Measurements from ENCODE around the gene SWSAP1. TPM values are rescaled to one million over a fixed set of nuclear protein-coding genes. Genes with fewer than 3 reads are reported as not detected.

The SWSAP1 gene
- total RNA-seq, 1 experiment from 2014 or later = 1.4 TPM

DNA sequence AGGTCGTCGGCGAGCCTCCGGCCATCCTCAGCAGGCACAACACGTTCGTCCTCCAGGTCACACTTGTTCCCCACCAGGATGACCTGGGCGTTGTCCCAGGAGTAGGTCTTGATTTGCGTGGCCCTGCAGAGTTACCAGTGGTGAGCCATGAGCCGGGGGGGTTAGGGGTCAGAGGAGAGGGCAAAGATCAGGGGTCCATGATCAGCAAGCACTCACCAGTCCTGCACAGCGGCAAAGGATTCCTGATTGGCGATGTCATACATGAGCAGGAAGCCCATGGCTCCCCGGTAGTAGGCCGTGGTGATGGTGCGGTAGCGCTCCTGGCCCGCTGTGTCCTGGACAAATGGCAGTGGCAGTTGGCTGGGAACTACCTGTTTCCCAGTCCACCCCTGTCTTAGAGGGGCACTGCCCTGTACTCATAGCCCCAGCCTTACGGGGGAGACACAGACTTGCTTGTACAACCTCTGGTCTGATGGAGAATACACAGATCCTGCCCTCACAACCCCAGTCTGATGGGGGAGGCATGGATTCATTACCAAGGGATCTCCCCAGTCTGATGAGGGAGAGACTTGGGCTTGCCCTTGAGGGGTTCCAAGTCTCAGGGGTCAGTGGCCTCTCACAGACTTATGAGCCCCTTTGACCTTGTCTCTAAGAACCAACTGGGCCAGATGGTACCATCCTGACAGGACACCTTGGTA lies 38.9 kb upstream of the SWSAP1 start:
- POLR2A ChIA-PET = no interaction called here
- H3K36me3 Mint-ChIP-seq (ENCODE audit: insufficient read depth, unreplicated experiment) = peaks cover 66% of the 10 kb centered on the region
- CTCF ChIA-PET = interaction anchor here (0.6 kb wide), 1 partner anchor 45 kb away, joined by 3 read pairs; no protein-coding TSS in a partner anchor
- H3K4me3 Mint-ChIP-seq (ENCODE audit: unreplicated experiment) = no peak overlapping the region
- H3K27ac Mint-ChIP-seq (ENCODE audit: low read depth, unreplicated experiment) = no peak overlapping the region
- H3K9me3 Mint-ChIP-seq (ENCODE audit: unreplicated experiment) = no peaks in the 10 kb centered on the region
- peaks cover 13% of the 10 kb centered on the region for H3K4me1 Mint-ChIP-seq (ENCODE audit: insufficient read depth, unreplicated experiment)
- TF ChIP-seq, protein P1, sequence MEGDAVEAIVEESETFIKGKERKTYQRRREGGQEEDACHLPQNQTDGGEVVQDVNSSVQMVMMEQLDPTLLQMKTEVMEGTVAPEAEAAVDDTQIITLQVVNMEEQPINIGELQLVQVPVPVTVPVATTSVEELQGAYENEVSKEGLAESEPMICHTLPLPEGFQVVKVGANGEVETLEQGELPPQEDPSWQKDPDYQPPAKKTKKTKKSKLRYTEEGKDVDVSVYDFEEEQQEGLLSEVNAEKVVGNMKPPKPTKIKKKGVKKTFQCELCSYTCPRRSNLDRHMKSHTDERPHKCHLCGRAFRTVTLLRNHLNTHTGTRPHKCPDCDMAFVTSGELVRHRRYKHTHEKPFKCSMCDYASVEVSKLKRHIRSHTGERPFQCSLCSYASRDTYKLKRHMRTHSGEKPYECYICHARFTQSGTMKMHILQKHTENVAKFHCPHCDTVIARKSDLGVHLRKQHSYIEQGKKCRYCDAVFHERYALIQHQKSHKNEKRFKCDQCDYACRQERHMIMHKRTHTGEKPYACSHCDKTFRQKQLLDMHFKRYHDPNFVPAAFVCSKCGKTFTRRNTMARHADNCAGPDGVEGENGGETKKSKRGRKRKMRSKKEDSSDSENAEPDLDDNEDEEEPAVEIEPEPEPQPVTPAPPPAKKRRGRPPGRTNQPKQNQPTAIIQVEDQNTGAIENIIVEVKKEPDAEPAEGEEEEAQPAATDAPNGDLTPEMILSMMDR (IDR thresholded peaks at IDR 0.05; ENCODE audit: unreplicated experiment) = no peak
- H3K27me3 Mint-ChIP-seq (ENCODE audit: insufficient read depth, unreplicated experiment) = no peaks in the 10 kb centered on the region
- BruUV-seq (replicated peaks) = no TSS peak
- intact Hi-C loops (cut with micrococcal nuclease) = no loop called here
- DNase-seq (ENCODE audit: unreplicated experiment) = no peak

DNA sequence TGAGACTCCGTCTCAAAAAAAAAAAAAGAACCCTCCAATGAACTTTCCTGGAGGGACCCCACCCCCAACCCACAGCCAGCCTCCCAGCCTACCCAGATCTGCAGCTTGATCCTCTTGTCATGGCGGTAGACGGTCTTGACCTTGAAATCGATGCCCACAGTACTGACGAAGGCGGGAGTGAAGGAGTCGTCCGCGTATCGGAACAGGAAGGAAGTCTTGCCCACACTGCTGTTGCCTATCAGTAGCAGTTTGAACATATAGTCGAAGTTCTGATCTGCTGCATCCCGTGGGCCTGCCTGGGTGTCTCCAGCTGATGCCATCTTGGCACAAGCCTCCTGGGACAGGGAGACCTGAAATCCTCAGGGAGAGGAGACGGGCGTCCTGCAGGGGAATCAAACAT lies 37.4 kb upstream of the SWSAP1 start:
- intact Hi-C loops (cut with micrococcal nuclease) = no loop called here
- Mint-ChIP-seq H3K4me3 (ENCODE audit: unreplicated experiment) (no peak overlapping the region), H3K27ac (ENCODE audit: low read depth, unreplicated experiment) (no peak overlapping the region), H3K4me1 (ENCODE audit: insufficient read depth, unreplicated experiment) (peaks cover 13% of the 10 kb centered on the region), H3K9me3 (ENCODE audit: unreplicated experiment) (no peaks in the 10 kb centered on the region), H3K36me3 (ENCODE audit: insufficient read depth, unreplicated experiment) (peaks cover 73% of the 10 kb centered on the region), H3K27me3 (ENCODE audit: insufficient read depth, unreplicated experiment) (no peaks in the 10 kb centered on the region)
- BruUV-seq (replicated peaks) = no TSS peak
- POLR2A ChIA-PET = interaction anchor here (0.8 to 4.0 kb wide), 3 partner anchors 10 to 222 kb away, joined by 3 to 43 read pairs (median 13); partner anchors contain the start of genes CCDC159, ELOF1, SWSAP1 and TMEM205
- TF ChIP-seq, protein P1 (IDR thresholded peaks at IDR 0.05; ENCODE audit: unreplicated experiment) = no peak
- DNase-seq (ENCODE audit: unreplicated experiment) = no peak
- CTCF ChIA-PET = interaction anchor here (0.8 kb wide), 1 partner anchor 1500 kb away, joined by 4 read pairs; no protein-coding TSS in a partner anchor

DNA sequence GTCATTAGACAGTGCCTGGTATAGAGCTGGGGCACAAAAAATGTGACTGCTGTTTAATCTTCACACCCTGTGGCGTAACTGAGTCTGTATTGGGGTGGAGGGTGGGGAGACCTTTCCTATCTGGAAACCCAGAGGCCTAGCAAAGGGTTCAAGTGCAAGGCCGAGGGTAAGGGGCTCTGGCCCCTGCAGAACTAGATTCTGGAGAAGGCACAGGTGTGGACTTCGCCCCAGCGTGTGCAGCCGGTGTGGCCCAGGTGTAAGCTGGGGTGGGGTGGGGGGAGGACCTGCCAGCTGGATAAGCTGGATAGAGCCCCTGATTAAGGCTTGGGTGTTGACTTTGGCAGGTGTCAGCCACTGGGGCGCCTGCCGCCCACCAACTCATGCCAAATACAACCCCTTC lies 36.3 kb upstream of the SWSAP1 start:
- no TSS peak for BruUV-seq (replicated peaks)
- Mint-ChIP-seq H3K27me3 (ENCODE audit: insufficient read depth, unreplicated experiment) (no peaks in the 10 kb centered on the region), H3K27ac (ENCODE audit: low read depth, unreplicated experiment) (peak overlapping the region; percentile 59), H3K4me1 (ENCODE audit: insufficient read depth, unreplicated experiment) (peaks cover 13% of the 10 kb centered on the region), H3K4me3 (ENCODE audit: unreplicated experiment) (peak overlapping the region; percentile 74), H3K36me3 (ENCODE audit: insufficient read depth, unreplicated experiment) (peaks cover 62% of the 10 kb centered on the region), H3K9me3 (ENCODE audit: unreplicated experiment) (no peaks in the 10 kb centered on the region)
- TF ChIP-seq, protein P1 (IDR thresholded peaks at IDR 0.05; ENCODE audit: unreplicated experiment) = no peak
- ChIA-PET CTCF (interaction anchor here (2.0 kb wide), 1 partner anchor 39 kb away, joined by 6 read pairs; no protein-coding TSS in a partner anchor), POLR2A (interaction anchor here (0.7 to 4.0 kb wide), 12 partner anchors 7 to 260 kb away, joined by 3 to 43 read pairs (median 6); partner anchors contain the start of genes CCDC159, ELOF1, SWSAP1 and TMEM205)
- no peak for DNase-seq (ENCODE audit: unreplicated experiment)
- intact Hi-C loops (cut with micrococcal nuclease) = no loop called here

DNA sequence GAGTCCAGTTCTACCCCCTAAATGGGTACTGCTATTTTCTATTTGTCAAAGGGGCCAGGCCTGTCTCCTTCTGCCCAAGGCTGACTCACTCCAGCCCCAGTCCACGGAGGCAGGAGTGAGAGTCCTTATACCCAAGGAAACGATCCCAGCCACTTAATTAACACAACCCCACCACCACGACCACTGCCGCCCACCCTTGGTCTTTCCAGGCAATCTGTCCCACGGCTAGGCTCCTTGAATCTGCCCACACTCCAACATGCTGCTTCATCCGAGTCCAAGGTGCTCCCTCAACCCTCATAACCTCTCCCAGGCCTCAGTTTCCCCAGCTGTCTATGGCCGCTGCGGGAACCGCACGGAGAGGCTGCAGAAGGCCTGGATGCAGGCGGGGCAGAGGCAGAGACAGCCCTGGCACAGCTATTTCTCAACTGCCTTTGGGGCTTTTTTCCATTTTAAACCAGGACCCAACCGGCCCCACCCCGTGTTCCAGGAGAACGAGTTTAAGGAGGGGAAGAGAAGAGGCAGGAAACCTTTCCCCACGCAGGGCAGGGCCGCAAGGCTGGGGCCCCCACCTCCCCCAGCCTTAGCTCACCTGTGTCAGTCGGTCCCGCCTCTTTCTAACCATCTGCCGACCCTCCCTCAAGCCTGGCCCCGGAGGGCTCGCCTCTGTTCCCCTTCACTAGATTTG lies 35.8 kb upstream of the SWSAP1 start:
- ChIA-PET CTCF (interaction anchor here (1.5 to 2.0 kb wide), 2 partner anchors 39 to 42 kb away, joined by 6 to 7 read pairs; no protein-coding TSS in a partner anchor), POLR2A (interaction anchor here (0.6 to 4.0 kb wide), 17 partner anchors 8 to 1495 kb away, joined by 3 to 43 read pairs (median 5); partner anchors contain the start of genes CCDC159, ELOF1, SWSAP1 and TMEM205)
- peak; percentile 76 for DNase-seq (ENCODE audit: unreplicated experiment)
- Mint-ChIP-seq H3K9me3 (ENCODE audit: unreplicated experiment) (no peaks in the 10 kb centered on the region), H3K27ac (ENCODE audit: low read depth, unreplicated experiment) (peak overlapping the region; percentile 59), H3K4me3 (ENCODE audit: unreplicated experiment) (peak overlapping the region; percentile 74), H3K27me3 (ENCODE audit: insufficient read depth, unreplicated experiment) (no peaks in the 10 kb centered on the region), H3K4me1 (ENCODE audit: insufficient read depth, unreplicated experiment) (peaks cover 13% of the 10 kb centered on the region), H3K36me3 (ENCODE audit: insufficient read depth, unreplicated experiment) (peaks cover 57% of the 10 kb centered on the region)
- intact Hi-C loops (cut with micrococcal nuclease) = no loop called here
- TF ChIP-seq, protein P1 (IDR thresholded peaks at IDR 0.05; ENCODE audit: unreplicated experiment) = no peak
- BruUV-seq (replicated peaks) = no TSS peak
